K562 (cell line): ENCODE measurements around the gene CBY3. TPM values are rescaled to one million over a fixed set of nuclear protein-coding genes. Genes with fewer than 3 reads are reported as not detected.
A peak's percentile ranks its signal among the peaks of the same experiment; 100 is the strongest.

Experiments used
- HMG20A ChIP-seq: fragments of 450-650 bp; formaldehyde crosslinking; conservative IDR thresholded peaks from 2 replicates; pipeline ENCODE4 v1.4.0; 2020; ENCODE audit warnings: mild to moderate bottlenecking, mixed read lengths
- LCOR ChIP-seq: sonication (generic); formaldehyde crosslinking; IDR thresholded peaks from 2 replicates; pipeline ENCODE4 v1.8.0; 2022; ENCODE audit warnings: mild to moderate bottlenecking, missing genetic modification reagents
- MCM7 ChIP-seq, 2 experiments: fragments of 450-650 bp; IDR thresholded peaks; 2 replicates each; pipeline ENCODE4 v1.6.1; 2016 to 2018
- NEUROD1 ChIP-seq: fragments of 150-350 bp; IDR thresholded peaks from 2 replicates; pipeline ENCODE4 v1.6.1; 2014; ENCODE audit warnings: borderline replicate concordance, low read length, low read depth; ENCODE audit not compliant: partially characterized antibody
- PHF21A ChIP-seq: fragments of 450-650 bp; IDR thresholded peaks from 2 replicates; pipeline ENCODE4 v1.6.1; 2017; ENCODE audit warnings: low read depth, borderline replicate concordance
- POLR2AphosphoS5 ChIP-seq: IDR thresholded peaks from 2 replicates; pipeline ENCODE4 v1.6.1; 2011; ENCODE audit warnings: mild to moderate bottlenecking, low read depth, low read length, moderate library complexity; ENCODE audit not compliant: control insufficient read depth, insufficient read depth
- PURB ChIP-seq: sonication (generic); formaldehyde crosslinking; IDR thresholded peaks from 2 replicates; pipeline ENCODE4 v1.9.0; 2021; ENCODE audit warnings: low read depth, mild to moderate bottlenecking, missing genetic modification reagents
- RBM25 ChIP-seq: fragments of 200-400 bp; formaldehyde crosslinking; IDR thresholded peaks from 2 replicates; pipeline ENCODE4 v1.6.1; 2018; ENCODE audit warnings: low read length, low read depth, moderate library complexity; ENCODE audit not compliant: severe bottlenecking
- SRSF1 ChIP-seq: fragments of 200-400 bp; formaldehyde crosslinking; IDR thresholded peaks from 2 replicates; pipeline ENCODE4 v1.6.1; 2017; ENCODE audit warnings: mild to moderate bottlenecking, low read depth, low read length, moderate library complexity
- ZFP1 ChIP-seq: fragments of 450-650 bp; formaldehyde crosslinking; IDR thresholded peaks from 2 replicates; pipeline ENCODE4 v1.4.0; 2020; ENCODE audit warnings: mild to moderate bottlenecking, mixed read lengths
- ZNF717 ChIP-seq: fragments of 250-450 bp; sonication (Bioruptor Pico); IDR thresholded peaks from 2 replicates; pipeline ENCODE4 v1.5.0; 2021
- ZNF766 ChIP-seq: fragments of 200-800 bp; sonication (Bioruptor generic); conservative IDR thresholded peaks from 2 replicates; pipeline ENCODE4 v1.6.1; 2016; ENCODE audit warnings: missing genetic modification characterization, missing compliant biosample characterization
- polyA plus RNA-seq, 8 experiments: library from polyadenylated mRNA; depleted of rRNA in 4 of 8; stranded (reverse) in 5 of 8; unstranded in 3 of 8; fragments of >200 nt; fragmentation: Nextera tagmentation in 2 of 8; fragmentation: Illumina TruSeq in 1 of 8; extraction: Ambion mirVana in 2 of 8; extraction: Trizol in 1 of 8; gene quantifications; 2 replicates each; pipeline versions ENCODE4 v1.2.1 to v1.2.3, GENCODE V29; 2011 to 2014; ENCODE audit warnings: inconsistent platforms in 1 of 8, missing spikeins in 1 of 8
- total RNA-seq, 7 experiments: library from RNA; depleted of rRNA in 6 of 7; stranded (reverse); fragments of >200 nt in 6 of 7; fragmentation: Illumina TruSeq in 2 of 7; extraction: Trizol in 2 of 7; gene quantifications; 2 replicates each; pipeline versions ENCODE4 v1.2.1 to v1.2.3, GENCODE V29; 2011 to 2021; ENCODE audit warnings: low replicate concordance in 1 of 7
- TF ChIP-seq, protein P1 (sequence below), 2 experiments: IDR thresholded peaks; 2 replicates each; pipeline ENCODE4 v1.6.1; 2012; ENCODE audit warnings: improper control_type of control experiment in 2 of 2, low read depth in 2 of 2, low read length in 2 of 2, borderline replicate concordance in 1 of 2
- TF ChIP-seq, protein P2 (sequence below): fragments of 450-650 bp; IDR thresholded peaks from 2 replicates; pipeline ENCODE4 v1.6.1; 2016; ENCODE audit warnings: mild to moderate bottlenecking, moderate library complexity

Gene CBY3
- total and polyA plus RNA-seq, 9 of the 15 experiments (the other 6 are each of a cell fraction or from before 2014, with no cell fraction given), result not detected

DNA sequence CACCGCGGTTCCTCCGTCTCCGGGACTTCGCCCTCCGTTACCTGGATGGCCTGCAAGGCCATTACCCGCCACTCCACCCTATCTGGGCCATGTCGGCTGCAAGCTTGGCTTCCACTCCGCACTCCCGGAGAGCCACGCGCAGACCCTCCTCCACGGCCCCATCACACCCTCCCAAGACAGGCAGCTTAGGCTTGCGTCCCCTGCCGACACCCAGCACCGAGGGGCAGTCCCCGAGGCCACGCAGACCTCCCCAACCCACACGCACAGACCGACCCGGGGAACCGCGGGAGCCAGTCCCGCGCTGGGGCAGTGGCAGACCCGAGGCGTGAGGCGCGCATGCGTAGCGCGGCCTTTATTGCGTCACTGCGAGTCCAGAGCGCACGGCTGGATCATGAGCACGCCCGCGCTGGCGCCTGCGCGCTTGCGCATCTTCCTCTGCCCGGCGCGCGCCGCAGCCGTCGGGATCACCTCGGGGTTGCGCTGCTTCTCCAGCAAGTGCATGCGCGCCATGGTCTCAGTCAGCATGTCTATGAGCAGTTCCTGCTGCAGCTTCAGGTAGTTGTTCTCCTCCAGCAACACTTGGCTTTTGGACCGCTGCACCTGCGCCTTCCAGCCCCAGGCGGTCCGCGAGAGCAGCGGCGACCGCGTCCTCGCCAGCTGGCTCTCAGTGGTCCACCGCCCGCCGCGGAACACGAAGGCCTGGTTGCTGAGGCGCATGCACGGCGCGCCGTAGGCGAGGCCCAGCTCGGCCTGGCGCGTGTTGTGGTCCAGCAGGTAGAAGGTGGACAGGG is 2.4 kb downstream of the CBY3 start (continued):
- TF ChIP-seq, protein P1, sequence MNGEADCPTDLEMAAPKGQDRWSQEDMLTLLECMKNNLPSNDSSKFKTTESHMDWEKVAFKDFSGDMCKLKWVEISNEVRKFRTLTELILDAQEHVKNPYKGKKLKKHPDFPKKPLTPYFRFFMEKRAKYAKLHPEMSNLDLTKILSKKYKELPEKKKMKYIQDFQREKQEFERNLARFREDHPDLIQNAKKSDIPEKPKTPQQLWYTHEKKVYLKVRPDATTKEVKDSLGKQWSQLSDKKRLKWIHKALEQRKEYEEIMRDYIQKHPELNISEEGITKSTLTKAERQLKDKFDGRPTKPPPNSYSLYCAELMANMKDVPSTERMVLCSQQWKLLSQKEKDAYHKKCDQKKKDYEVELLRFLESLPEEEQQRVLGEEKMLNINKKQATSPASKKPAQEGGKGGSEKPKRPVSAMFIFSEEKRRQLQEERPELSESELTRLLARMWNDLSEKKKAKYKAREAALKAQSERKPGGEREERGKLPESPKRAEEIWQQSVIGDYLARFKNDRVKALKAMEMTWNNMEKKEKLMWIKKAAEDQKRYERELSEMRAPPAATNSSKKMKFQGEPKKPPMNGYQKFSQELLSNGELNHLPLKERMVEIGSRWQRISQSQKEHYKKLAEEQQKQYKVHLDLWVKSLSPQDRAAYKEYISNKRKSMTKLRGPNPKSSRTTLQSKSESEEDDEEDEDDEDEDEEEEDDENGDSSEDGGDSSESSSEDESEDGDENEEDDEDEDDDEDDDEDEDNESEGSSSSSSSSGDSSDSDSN (IDR thresholded peaks at IDR 0.05; ENCODE audit: borderline replicate concordance in 1 of 2, low read depth in 2 of 2, low read length in 2 of 2), result 0 out of 4 replicates have a peak, but pooled peaks of 1 of the 2 experiments have one; percentile 68
- TF ChIP-seq ZFP1, result peak; percentile 59; the same call in 1 of the 2 replicates
- no peak for TF ChIP-seq ZNF717
- TF ChIP-seq, protein P2, sequence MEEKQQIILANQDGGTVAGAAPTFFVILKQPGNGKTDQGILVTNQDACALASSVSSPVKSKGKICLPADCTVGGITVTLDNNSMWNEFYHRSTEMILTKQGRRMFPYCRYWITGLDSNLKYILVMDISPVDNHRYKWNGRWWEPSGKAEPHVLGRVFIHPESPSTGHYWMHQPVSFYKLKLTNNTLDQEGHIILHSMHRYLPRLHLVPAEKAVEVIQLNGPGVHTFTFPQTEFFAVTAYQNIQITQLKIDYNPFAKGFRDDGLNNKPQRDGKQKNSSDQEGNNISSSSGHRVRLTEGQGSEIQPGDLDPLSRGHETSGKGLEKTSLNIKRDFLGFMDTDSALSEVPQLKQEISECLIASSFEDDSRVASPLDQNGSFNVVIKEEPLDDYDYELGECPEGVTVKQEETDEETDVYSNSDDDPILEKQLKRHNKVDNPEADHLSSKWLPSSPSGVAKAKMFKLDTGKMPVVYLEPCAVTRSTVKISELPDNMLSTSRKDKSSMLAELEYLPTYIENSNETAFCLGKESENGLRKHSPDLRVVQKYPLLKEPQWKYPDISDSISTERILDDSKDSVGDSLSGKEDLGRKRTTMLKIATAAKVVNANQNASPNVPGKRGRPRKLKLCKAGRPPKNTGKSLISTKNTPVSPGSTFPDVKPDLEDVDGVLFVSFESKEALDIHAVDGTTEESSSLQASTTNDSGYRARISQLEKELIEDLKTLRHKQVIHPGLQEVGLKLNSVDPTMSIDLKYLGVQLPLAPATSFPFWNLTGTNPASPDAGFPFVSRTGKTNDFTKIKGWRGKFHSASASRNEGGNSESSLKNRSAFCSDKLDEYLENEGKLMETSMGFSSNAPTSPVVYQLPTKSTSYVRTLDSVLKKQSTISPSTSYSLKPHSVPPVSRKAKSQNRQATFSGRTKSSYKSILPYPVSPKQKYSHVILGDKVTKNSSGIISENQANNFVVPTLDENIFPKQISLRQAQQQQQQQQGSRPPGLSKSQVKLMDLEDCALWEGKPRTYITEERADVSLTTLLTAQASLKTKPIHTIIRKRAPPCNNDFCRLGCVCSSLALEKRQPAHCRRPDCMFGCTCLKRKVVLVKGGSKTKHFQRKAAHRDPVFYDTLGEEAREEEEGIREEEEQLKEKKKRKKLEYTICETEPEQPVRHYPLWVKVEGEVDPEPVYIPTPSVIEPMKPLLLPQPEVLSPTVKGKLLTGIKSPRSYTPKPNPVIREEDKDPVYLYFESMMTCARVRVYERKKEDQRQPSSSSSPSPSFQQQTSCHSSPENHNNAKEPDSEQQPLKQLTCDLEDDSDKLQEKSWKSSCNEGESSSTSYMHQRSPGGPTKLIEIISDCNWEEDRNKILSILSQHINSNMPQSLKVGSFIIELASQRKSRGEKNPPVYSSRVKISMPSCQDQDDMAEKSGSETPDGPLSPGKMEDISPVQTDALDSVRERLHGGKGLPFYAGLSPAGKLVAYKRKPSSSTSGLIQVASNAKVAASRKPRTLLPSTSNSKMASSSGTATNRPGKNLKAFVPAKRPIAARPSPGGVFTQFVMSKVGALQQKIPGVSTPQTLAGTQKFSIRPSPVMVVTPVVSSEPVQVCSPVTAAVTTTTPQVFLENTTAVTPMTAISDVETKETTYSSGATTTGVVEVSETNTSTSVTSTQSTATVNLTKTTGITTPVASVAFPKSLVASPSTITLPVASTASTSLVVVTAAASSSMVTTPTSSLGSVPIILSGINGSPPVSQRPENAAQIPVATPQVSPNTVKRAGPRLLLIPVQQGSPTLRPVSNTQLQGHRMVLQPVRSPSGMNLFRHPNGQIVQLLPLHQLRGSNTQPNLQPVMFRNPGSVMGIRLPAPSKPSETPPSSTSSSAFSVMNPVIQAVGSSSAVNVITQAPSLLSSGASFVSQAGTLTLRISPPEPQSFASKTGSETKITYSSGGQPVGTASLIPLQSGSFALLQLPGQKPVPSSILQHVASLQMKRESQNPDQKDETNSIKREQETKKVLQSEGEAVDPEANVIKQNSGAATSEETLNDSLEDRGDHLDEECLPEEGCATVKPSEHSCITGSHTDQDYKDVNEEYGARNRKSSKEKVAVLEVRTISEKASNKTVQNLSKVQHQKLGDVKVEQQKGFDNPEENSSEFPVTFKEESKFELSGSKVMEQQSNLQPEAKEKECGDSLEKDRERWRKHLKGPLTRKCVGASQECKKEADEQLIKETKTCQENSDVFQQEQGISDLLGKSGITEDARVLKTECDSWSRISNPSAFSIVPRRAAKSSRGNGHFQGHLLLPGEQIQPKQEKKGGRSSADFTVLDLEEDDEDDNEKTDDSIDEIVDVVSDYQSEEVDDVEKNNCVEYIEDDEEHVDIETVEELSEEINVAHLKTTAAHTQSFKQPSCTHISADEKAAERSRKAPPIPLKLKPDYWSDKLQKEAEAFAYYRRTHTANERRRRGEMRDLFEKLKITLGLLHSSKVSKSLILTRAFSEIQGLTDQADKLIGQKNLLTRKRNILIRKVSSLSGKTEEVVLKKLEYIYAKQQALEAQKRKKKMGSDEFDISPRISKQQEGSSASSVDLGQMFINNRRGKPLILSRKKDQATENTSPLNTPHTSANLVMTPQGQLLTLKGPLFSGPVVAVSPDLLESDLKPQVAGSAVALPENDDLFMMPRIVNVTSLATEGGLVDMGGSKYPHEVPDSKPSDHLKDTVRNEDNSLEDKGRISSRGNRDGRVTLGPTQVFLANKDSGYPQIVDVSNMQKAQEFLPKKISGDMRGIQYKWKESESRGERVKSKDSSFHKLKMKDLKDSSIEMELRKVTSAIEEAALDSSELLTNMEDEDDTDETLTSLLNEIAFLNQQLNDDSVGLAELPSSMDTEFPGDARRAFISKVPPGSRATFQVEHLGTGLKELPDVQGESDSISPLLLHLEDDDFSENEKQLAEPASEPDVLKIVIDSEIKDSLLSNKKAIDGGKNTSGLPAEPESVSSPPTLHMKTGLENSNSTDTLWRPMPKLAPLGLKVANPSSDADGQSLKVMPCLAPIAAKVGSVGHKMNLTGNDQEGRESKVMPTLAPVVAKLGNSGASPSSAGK, result peak; percentile 97
- no peak for TF ChIP-seq ZNF766 (CRISPR knock-in tag)
- TF ChIP-seq RBM25, result no peak
- no peak for TF ChIP-seq MCM7 (IDR thresholded peaks at IDR 0.05)
- TF ChIP-seq SRSF1, result no peak
- no peak for TF ChIP-seq PURB (CRISPR knock-in tag)
- TF ChIP-seq HMG20A, result no peak
- peak; percentile 61 for TF ChIP-seq NEUROD1
- TF ChIP-seq POLR2AphosphoS5, result peak; percentile 94
- TF ChIP-seq PHF21A, result no peak
- no peak for TF ChIP-seq LCOR
